ENCODE measurements around the gene COMT. TPM values are rescaled to one million over a fixed set of nuclear protein-coding genes. Genes with fewer than 3 reads are reported as not detected.

The COMT gene
- total and polyA plus RNA-seq, 5 experiments from 2014 or later, result 40.7 to 97.2 (median 92.1) TPM

DNA sequence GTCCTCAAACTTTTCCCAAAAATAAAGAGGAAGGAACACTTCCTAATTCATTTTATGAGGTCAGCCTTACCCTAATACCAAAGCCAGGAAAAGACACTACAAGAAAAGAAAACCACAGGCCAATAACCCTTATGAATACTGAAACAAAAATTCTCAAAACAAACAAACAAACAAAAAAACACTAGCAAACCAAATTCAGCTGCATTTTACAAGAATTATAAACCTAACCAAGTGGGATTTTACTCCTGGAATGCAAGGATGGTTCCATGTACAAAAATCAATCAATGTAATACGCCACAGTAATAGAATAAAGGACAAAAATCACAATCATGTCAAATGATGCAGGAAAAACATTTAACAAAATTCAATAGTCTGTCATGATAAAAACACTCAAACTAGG lies 61.7 kb downstream of the COMT start:
- POLR2A ChIA-PET, result no interaction called here
- Mint-ChIP-seq H3K4me1 (peaks cover 0 to 2% (median 0%) of the 10 kb centered on the region in 4 donors), H3K36me3 (peaks cover 0 to 19% (median 15%) of the 10 kb centered on the region in 3 donors), H3K27ac (no peak overlapping the region), H3K9me3 (peaks cover 4 to 21% (median 16%) of the 10 kb centered on the region in 9 donors), H3K27me3 (no peaks in the 10 kb centered on the region), H3K4me3 (no peak overlapping the region)
- DNase-seq (no peak), ATAC-seq (no peak)

DNA sequence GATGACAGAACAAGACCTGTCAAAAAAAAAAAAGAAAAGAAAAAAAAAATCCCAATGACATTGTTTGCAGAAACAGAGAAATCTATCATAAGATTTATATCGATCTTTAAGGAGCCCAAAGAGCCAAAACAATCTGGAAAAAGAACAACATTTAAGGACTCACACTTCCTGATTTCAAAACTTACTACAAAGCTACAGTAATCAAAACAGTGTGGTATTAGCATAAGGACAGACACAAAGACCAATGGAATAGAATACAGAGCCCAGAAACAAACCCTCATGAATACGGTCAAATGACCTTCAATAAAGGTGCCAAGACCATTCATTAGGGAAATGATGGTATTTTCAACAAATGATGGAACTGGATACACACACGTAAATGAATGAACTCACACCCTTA lies 62.9 kb downstream of the COMT start:
- Mint-ChIP-seq H3K27me3 (no peaks in the 10 kb centered on the region), H3K36me3 (peaks cover 0 to 19% (median 15%) of the 10 kb centered on the region in 3 donors), H3K27ac (no peak overlapping the region), H3K9me3 (peaks cover 4 to 21% (median 16%) of the 10 kb centered on the region in 9 donors), H3K4me1 (peaks cover 0 to 2% (median 0%) of the 10 kb centered on the region in 4 donors), H3K4me3 (no peak overlapping the region)
- POLR2A ChIA-PET, result no interaction called here
- ATAC-seq (no peak), DNase-seq (no peak)

- H3K36me3 Mint-ChIP-seq, result peaks cover 0 to 12% (median 7%) of the 10 kb centered on the region in 3 donors
- H3K27me3 Mint-ChIP-seq, result no peaks in the 10 kb centered on the region
- no peak overlapping the region for H3K4me3 Mint-ChIP-seq
- ATAC-seq (no peak), DNase-seq (peak in 1 of 10 donors; percentile 23)
- POLR2A ChIA-PET, result no interaction called here
- peaks cover 4 to 13% (median 6%) of the 10 kb centered on the region in 9 donors for H3K9me3 Mint-ChIP-seq
- peaks cover 0 to 5% (median under 1%) of the 10 kb centered on the region in 4 donors for H3K4me1 Mint-ChIP-seq
- H3K27ac Mint-ChIP-seq, result peak overlapping the region in 1 of 10 donors; percentile 57
These were observed 66.8 kb downstream of the COMT start for GRCh38 chr22:20008221-20008995.

GRCh38 chr22:20009018-20009491 lies 67.5 kb downstream of the COMT start:
- peaks cover 0 to 7% (median under 1%) of the 10 kb centered on the region in 4 donors for H3K4me1 Mint-ChIP-seq
- POLR2A ChIA-PET, result no interaction called here
- H3K9me3 Mint-ChIP-seq, result peaks cover 0 to 7% (median under 1%) of the 10 kb centered on the region in 9 donors
- DNase-seq, result peak in 1 of 10 donors; percentile 58
- H3K27me3 Mint-ChIP-seq, result no peaks in the 10 kb centered on the region
- H3K27ac Mint-ChIP-seq, result peak overlapping the region in 1 of 10 donors; percentile 57
- no peak overlapping the region for H3K4me3 Mint-ChIP-seq
- peaks cover 0 to 6% (median 3%) of the 10 kb centered on the region in 3 donors for H3K36me3 Mint-ChIP-seq
- no peak for ATAC-seq

DNA sequence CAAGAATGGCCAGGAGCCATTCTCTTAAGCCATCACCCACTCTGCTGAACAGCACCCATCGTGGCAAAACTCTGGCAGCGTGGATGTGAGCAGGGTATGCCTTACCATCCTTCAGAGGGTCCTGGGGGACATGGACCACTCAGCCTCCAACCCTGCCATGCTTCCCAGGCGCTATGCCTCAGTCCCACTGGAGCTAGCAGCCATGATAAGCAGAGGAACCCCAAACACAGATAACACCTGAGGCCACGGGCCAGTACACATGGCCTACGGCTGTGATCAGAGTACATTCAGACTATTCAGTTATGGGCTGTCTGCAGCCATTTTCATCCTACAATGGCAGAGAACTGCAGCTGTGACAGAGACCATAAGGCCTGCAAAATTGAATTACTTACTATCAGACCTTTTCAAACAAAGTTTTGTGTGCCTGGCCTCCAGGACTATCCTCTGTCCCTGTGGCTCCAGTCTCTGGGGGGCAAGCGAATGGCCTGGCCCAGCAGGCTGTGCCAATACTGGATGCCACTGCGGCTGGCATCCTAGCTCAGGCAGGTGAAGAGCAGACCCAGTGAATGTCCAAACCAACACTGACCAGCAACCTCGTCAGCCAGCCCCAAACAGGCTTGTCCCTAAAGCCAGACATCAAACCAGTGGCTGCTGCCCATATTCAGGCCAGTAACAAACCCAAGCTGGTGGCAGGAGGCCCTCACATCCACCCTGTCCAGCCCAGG lies 68.2 kb downstream of the COMT start:
- Mint-ChIP-seq H3K27me3 (no peaks in the 10 kb centered on the region), H3K4me3 (no peak overlapping the region), H3K27ac (no peak overlapping the region), H3K36me3 (no peaks in the 10 kb centered on the region), H3K9me3 (peaks cover 0 to 1% (median 0%) of the 10 kb centered on the region in 9 donors), H3K4me1 (peaks cover 0 to 7% (median 2%) of the 10 kb centered on the region in 4 donors)
- ATAC-seq, result no peak
- DNase-seq, result peak in 1 of 10 donors; percentile 36
- POLR2A ChIA-PET, result no interaction called here

GRCh38 chr22:20010307-20011122 lies 68.9 kb downstream of the COMT start:
- peaks cover under 1 to 10% (median 7%) of the 10 kb centered on the region in 4 donors for H3K4me1 Mint-ChIP-seq
- H3K27me3 Mint-ChIP-seq, result no peaks in the 10 kb centered on the region
- no peak overlapping the region for H3K4me3 Mint-ChIP-seq
- POLR2A ChIA-PET, result no interaction called here
- no peak for ATAC-seq
- H3K36me3 Mint-ChIP-seq, result no peaks in the 10 kb centered on the region
- DNase-seq, result peak in 1 of 10 donors; percentile 61
- H3K27ac Mint-ChIP-seq, result no peak overlapping the region
- H3K9me3 Mint-ChIP-seq, result no peaks in the 10 kb centered on the region

GRCh38 chr22:20011123-20011992 lies 69.8 kb downstream of the COMT start:
- H3K27me3 Mint-ChIP-seq, result no peaks in the 10 kb centered on the region
- DNase-seq (peak in 1 of 10 donors; percentile 45), ATAC-seq (no peak)
- H3K9me3 Mint-ChIP-seq, result no peaks in the 10 kb centered on the region
- no peaks in the 10 kb centered on the region for H3K36me3 Mint-ChIP-seq
- no peak overlapping the region for H3K4me3 Mint-ChIP-seq
- H3K4me1 Mint-ChIP-seq, result peaks cover 2 to 11% (median 6%) of the 10 kb centered on the region in 4 donors
- POLR2A ChIA-PET, result no interaction called here
- H3K27ac Mint-ChIP-seq, result no peak overlapping the region

GRCh38 chr22:20011993-20012740 lies 70.6 kb downstream of the COMT start:
- DNase-seq (peak in 1 of 10 donors; percentile 51), ATAC-seq (no peak)
- no peaks in the 10 kb centered on the region for H3K27me3 Mint-ChIP-seq
- H3K27ac Mint-ChIP-seq, result no peak overlapping the region
- H3K4me1 Mint-ChIP-seq, result peaks cover 2 to 15% (median 9%) of the 10 kb centered on the region in 4 donors
- no peak overlapping the region for H3K4me3 Mint-ChIP-seq
- POLR2A ChIA-PET, result no interaction called here
- no peaks in the 10 kb centered on the region for H3K9me3 Mint-ChIP-seq
- no peaks in the 10 kb centered on the region for H3K36me3 Mint-ChIP-seq

- no peak for ATAC-seq
- no peaks in the 10 kb centered on the region for H3K9me3 Mint-ChIP-seq
- no peak overlapping the region for H3K4me3 Mint-ChIP-seq
- H3K36me3 Mint-ChIP-seq, result no peaks in the 10 kb centered on the region
- H3K27ac Mint-ChIP-seq, result no peak overlapping the region
- H3K27me3 Mint-ChIP-seq, result no peaks in the 10 kb centered on the region
- peak in 1 of 10 donors; percentile 52 for DNase-seq
- H3K4me1 Mint-ChIP-seq, result peaks cover 2 to 20% (median 14%) of the 10 kb centered on the region in 4 donors
- POLR2A ChIA-PET, result interaction anchor here (1.1 to 1.4 kb wide), 3 partner anchors 9 to 67 kb away, joined by 3 to 5 read pairs (median 4); no protein-coding TSS in a partner anchor
These were observed 71.3 kb downstream of the COMT start for GRCh38 chr22:20012741-20013331.

GRCh38 chr22:20013382-20013871 lies 71.9 kb downstream of the COMT start:
- no peak overlapping the region for H3K27ac Mint-ChIP-seq
- POLR2A ChIA-PET, result interaction anchor here (1.1 to 1.4 kb wide), 3 partner anchors 9 to 66 kb away, joined by 3 to 5 read pairs (median 4); no protein-coding TSS in a partner anchor
- no peaks in the 10 kb centered on the region for H3K27me3 Mint-ChIP-seq
- DNase-seq (peak in 9 of 10 donors; percentile 24 to 74 (median 42)), ATAC-seq (no peak)
- no peaks in the 10 kb centered on the region for H3K36me3 Mint-ChIP-seq
- no peaks in the 10 kb centered on the region for H3K9me3 Mint-ChIP-seq
- peaks cover 2 to 22% (median 16%) of the 10 kb centered on the region in 4 donors for H3K4me1 Mint-ChIP-seq
- no peak overlapping the region for H3K4me3 Mint-ChIP-seq

Data from naive thymus-derived CD8-positive, alpha-beta T cell (primary cell).